Kidney (tissue), 14 donors: Measurements from ENCODE around the gene EMC10. TPM values are rescaled to one million over a fixed set of nuclear protein-coding genes. Genes with fewer than 3 reads are reported as not detected.
A peak's percentile ranks its signal among the peaks of the same experiment; 100 is the strongest.

Experiments
- DNase-seq, 5 donors: peaks; one replicate each; pipeline ENCODE4 v3.0.0-alpha.2; 2013 to 2020
- FAIRE-seq: peaks from 2 replicates; lab custom pipeline; 2012; peaks lifted over from hg19 to GRCh38; lab: Jason Lieb, UNC
- H3K27ac ChIP-seq, 2 donors: one replicate each; pipeline ENCODE4 v1.7.0; 2013; ENCODE audit warnings: low read depth in 2 of 2, low read length in 2 of 2, inconsistent platforms in 1 of 2
- H3K27me3 ChIP-seq: one replicate; pipeline ENCODE4 v1.7.1; 2013; ENCODE audit warnings: low read length, inconsistent platforms; ENCODE audit not compliant: control insufficient read depth, insufficient read depth
- H3K36me3 ChIP-seq, 3 donors: one replicate each; pipeline versions ENCODE4 v1.7.0 to v1.7.1; 2013; ENCODE audit warnings: low read length in 3 of 3, control low read depth in 1 of 3, inconsistent platforms in 1 of 3; ENCODE audit not compliant: insufficient read depth in 3 of 3, control insufficient read depth in 2 of 3
- H3K4me1 ChIP-seq, 3 donors: one replicate each; pipeline versions ENCODE4 v1.7.0 to v1.7.1; 2013; ENCODE audit warnings: low read length in 3 of 3, inconsistent platforms in 1 of 3, low read depth in 1 of 3; ENCODE audit not compliant: control insufficient read depth in 2 of 3, insufficient read depth in 2 of 3
- H3K4me3 ChIP-seq, 3 donors: one replicate each; pipeline versions ENCODE4 v1.7.0 to v1.8.1; 2013; ENCODE audit warnings: low read length in 3 of 3, control low read depth in 1 of 3, inconsistent platforms in 1 of 3
- H3K9ac ChIP-seq, 3 donors: one replicate each; pipeline versions ENCODE4 v1.7.0 to v1.7.1; 2013; ENCODE audit warnings: low read length in 3 of 3, control low read depth in 1 of 3, inconsistent platforms in 1 of 3
- H3K9me3 ChIP-seq, 3 donors: one replicate each; pipeline versions ENCODE4 v1.7.0 to v1.7.1; 2013; ENCODE audit warnings: low read length in 3 of 3, control low read depth in 1 of 3, inconsistent platforms in 1 of 3; ENCODE audit not compliant: control insufficient read depth in 2 of 3, insufficient read depth in 1 of 3
- intact Hi-C: fragments of 100-400 bp; cut with DNase I; formaldehyde crosslinking; loops from one replicate; pipeline ENCODE4 v1.11.1; 2022
- polyA plus RNA-seq: library from polyadenylated mRNA; stranded (reverse); fragments of 350-450 nt; fragmentation: Illumina TruSeq; extraction: RNeasy Lipid Tissue Mini Kit (QIAGEN cat#74804); gene quantifications from one replicate; pipeline ENCODE4 v1.2.3, GENCODE V29; 2014; ENCODE audit warnings: low read depth, low replicate concordance; ENCODE audit not compliant: insufficient read depth
- total RNA-seq: library from RNA; stranded (reverse); fragmentation: NEBNext Ultra II Directional; extraction: Animal tissue kit (Norgen Biotek cat#: 25700); gene quantifications from one replicate; pipeline ENCODE4 v1.2.1, GENCODE V29; 2021
- TF ChIP-seq, protein P1 (sequence below): IDR thresholded peaks from 3 replicates; pipeline ENCODE4 v1.5.1; 2012; ENCODE audit warnings: mild to moderate bottlenecking, moderate library complexity, borderline replicate concordance; ENCODE audit not compliant: insufficient read depth; ENCODE audit errors: extremely low read depth
- donor health status: control.
- donor health status: control.
- donor health status: control.
- donor health status: control.
- donor health status: control.
- donor health status: DM: yes; HTN: yes; CAD: no.
- donor health status: Normal renal cell carcinoma (clear cell type).

Gene EMC10
- total and polyA plus RNA-seq, 2 donors from 2014 or later, result 184 to 199 TPM

DNA sequence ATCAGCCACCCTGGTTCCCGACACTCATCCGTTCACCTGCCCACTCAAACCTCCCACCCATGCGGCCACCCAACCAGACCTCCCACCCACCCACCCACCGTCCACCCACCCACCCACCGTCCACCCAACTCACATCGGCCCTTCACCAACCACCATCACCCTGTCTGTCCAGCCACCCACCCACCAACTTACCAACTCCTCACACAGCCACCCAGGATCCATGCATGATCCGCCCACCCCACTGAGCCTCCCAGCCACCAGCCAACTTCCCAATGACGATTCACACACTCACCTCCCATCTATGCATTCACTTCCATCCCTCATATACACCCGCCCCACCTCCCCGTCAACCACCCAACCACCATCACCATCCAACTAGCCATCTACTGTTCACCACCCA is 30.4 kb downstream of the EMC10 start:
- intact Hi-C loops, result no loop called here
- peaks cover 0 to 7% (median 6%) of the 10 kb centered on the region in 3 donors for H3K4me1 ChIP-seq
- FAIRE-seq (no peak), DNase-seq (no peak)
- H3K27ac ChIP-seq, result no peak overlapping the region
- H3K27me3 ChIP-seq, result no peaks in the 10 kb centered on the region
- TF ChIP-seq, protein P1, sequence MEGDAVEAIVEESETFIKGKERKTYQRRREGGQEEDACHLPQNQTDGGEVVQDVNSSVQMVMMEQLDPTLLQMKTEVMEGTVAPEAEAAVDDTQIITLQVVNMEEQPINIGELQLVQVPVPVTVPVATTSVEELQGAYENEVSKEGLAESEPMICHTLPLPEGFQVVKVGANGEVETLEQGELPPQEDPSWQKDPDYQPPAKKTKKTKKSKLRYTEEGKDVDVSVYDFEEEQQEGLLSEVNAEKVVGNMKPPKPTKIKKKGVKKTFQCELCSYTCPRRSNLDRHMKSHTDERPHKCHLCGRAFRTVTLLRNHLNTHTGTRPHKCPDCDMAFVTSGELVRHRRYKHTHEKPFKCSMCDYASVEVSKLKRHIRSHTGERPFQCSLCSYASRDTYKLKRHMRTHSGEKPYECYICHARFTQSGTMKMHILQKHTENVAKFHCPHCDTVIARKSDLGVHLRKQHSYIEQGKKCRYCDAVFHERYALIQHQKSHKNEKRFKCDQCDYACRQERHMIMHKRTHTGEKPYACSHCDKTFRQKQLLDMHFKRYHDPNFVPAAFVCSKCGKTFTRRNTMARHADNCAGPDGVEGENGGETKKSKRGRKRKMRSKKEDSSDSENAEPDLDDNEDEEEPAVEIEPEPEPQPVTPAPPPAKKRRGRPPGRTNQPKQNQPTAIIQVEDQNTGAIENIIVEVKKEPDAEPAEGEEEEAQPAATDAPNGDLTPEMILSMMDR, result no peak
- H3K4me3 ChIP-seq, result no peak overlapping the region
- no peak overlapping the region for H3K9ac ChIP-seq
- H3K36me3 ChIP-seq, result no peaks in the 10 kb centered on the region
- no peaks in the 10 kb centered on the region for H3K9me3 ChIP-seq

DNA sequence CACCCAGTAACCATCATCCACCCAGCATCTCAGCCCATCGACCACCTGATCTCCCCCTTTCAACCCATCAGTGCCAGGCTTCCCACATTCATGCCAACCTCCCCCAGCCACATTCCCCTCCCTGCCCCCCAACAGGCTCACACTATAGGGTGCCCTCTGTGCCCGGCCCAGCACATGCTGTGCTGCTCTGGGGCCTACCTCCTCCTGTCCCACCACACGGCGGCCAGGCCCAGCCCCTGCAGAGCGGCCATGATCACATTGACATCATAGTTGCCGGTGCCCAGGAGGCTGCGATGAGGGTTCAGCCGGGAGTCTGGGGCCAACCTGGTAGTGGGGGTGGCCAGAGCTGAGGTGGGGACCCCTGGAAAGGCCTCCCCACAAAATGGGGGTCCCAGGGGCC is 31.1 kb downstream of the EMC10 start:
- FAIRE-seq (no peak), DNase-seq (peak in 1 of 5 donors; percentile 65)
- Histone ChIP-seq H3K9ac (no peak overlapping the region), H3K36me3 (no peaks in the 10 kb centered on the region), H3K9me3 (no peaks in the 10 kb centered on the region), H3K27ac (no peak overlapping the region), H3K27me3 (no peaks in the 10 kb centered on the region), H3K4me1 (peaks cover 0 to 7% (median 6%) of the 10 kb centered on the region in 3 donors), H3K4me3 (no peak overlapping the region)
- TF ChIP-seq, protein P1, result no peak
- intact Hi-C loops, result no loop called here

DNA sequence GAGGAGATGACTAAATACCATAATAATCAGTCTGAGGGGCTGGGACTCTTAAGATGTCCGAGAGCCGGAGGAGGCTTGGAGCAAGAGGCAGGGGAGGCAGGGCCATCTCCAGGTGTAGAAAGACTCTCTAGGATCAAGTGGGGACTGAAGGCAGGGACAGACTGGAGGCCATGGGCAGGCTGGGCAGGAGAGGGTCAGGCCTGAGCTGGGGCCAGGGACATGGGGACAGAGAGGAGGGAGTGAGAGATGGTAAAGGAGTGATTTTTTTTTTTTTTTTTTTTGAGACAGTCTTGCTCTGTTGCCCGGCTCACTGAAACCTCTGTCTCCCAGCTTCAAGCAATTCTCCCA is 32.5 kb downstream of the EMC10 start:
- TF ChIP-seq, protein P1, result no peak
- Histone ChIP-seq H3K9ac (no peak overlapping the region), H3K27me3 (no peaks in the 10 kb centered on the region), H3K27ac (no peak overlapping the region), H3K9me3 (no peaks in the 10 kb centered on the region), H3K4me1 (peaks cover 0 to 7% (median 6%) of the 10 kb centered on the region in 3 donors), H3K36me3 (no peaks in the 10 kb centered on the region), H3K4me3 (no peak overlapping the region)
- DNase-seq, result peak in 1 of 5 donors; percentile 23
- FAIRE-seq, result no peak
- intact Hi-C loops, result no loop called here

DNA sequence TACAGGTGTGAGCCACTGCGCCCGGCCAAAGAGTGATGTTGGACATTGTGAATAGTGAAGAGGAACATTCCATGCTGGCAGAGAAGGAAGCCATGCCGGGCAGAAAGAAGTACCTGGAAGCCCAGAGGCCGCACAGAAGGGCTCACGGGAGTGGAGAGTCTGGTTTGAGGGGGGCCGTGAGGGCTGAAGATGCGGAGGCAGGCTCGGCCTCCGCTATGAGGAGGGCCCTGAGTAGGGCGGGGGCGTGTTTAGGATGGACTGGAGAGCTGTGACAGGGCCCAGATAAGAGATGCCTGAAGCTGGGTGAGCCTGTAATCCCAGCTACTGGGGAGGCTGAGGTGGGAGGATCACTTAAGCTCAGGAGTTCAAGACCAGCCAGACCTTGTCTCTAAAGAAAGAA is 33.1 kb downstream of the EMC10 start:
- Histone ChIP-seq H3K27me3 (no peaks in the 10 kb centered on the region), H3K4me3 (no peak overlapping the region), H3K9me3 (no peaks in the 10 kb centered on the region), H3K36me3 (no peaks in the 10 kb centered on the region), H3K9ac (no peak overlapping the region), H3K27ac (no peak overlapping the region), H3K4me1 (peaks cover 0 to 9% (median 6%) of the 10 kb centered on the region in 3 donors)
- peak in 2 of 5 donors; percentile 55 to 59 for DNase-seq
- intact Hi-C loops, result no loop called here
- TF ChIP-seq, protein P1, result no peak
- FAIRE-seq, result no peak
